ENCODE data around the gene PPM1H. TPM values are rescaled to one million over a fixed set of nuclear protein-coding genes. Genes with fewer than 3 reads are reported as not detected.

The PPM1H gene
- total RNA-seq, 2 donors from 2014 or later: 46.4 to 74.4 TPM

GRCh38 chr12:62971769-62972525, 37.0 kb upstream of the PPM1H start:
- Histone ChIP-seq H3K9me3 (ENCODE audit: control insufficient read depth, low read length) (no peaks in the 10 kb centered on the region), H3K4me1 (ENCODE audit: control insufficient read depth, insufficient read depth, low read length) (no peaks in the 10 kb centered on the region), H3K27me3 (ENCODE audit: control insufficient read depth, insufficient read depth, low read length, poor library complexity, severe bottlenecking) (no peaks in the 10 kb centered on the region), H3K9ac (ENCODE audit: extremely low read depth, low read length, poor library complexity, severe bottlenecking) (no peak overlapping the region), H3K27ac (ENCODE audit: low read depth, low read length) (no peak overlapping the region), H3K4me3 (ENCODE audit: low read length) (no peak overlapping the region), H3K36me3 (ENCODE audit: control insufficient read depth, insufficient read depth, low read length) (no peaks in the 10 kb centered on the region)
- H3K4me1 Mint-ChIP-seq: peaks cover 4% of the 10 kb centered on the region
- no peak for DNase-seq
- H3K27me3 Mint-ChIP-seq (ENCODE audit: insufficient read depth): peaks cover 11% of the 10 kb centered on the region
- no peak for TF ChIP-seq CTCF (conservative IDR thresholded peaks at IDR 0.05)
- no peak overlapping the region for H3K27ac Mint-ChIP-seq
- no peak overlapping the region for H3K4me3 Mint-ChIP-seq
- H3K9me3 Mint-ChIP-seq: no peaks in the 10 kb centered on the region
- H3K36me3 Mint-ChIP-seq (ENCODE audit: low read depth): no peaks in the 10 kb centered on the region
- 96% methylated on average over 1 of the region's 1 CpG; no CpG with 5 or more reads in 1 of the 2 experiments for WGBS, 2 experiments (ENCODE audit: insufficient coverage in 1 of 2, insufficient read length in 1 of 2)

GRCh38 chr12:62969695-62970094, 34.7 kb upstream of the PPM1H start:
- peaks cover 18% of the 10 kb centered on the region for H3K27me3 Mint-ChIP-seq (ENCODE audit: insufficient read depth)
- H3K4me1 Mint-ChIP-seq: peaks cover 4% of the 10 kb centered on the region
- no peak overlapping the region for H3K9ac ChIP-seq (ENCODE audit: extremely low read depth, low read length, poor library complexity, severe bottlenecking)
- no peak for DNase-seq
- no peak overlapping the region for H3K27ac ChIP-seq (ENCODE audit: low read depth, low read length)
- H3K4me3 Mint-ChIP-seq: no peak overlapping the region
- H3K9me3 ChIP-seq (ENCODE audit: control insufficient read depth, low read length): no peaks in the 10 kb centered on the region
- no peak overlapping the region for H3K4me3 ChIP-seq (ENCODE audit: low read length)
- H3K4me1 ChIP-seq (ENCODE audit: control insufficient read depth, insufficient read depth, low read length): no peaks in the 10 kb centered on the region
- TF ChIP-seq CTCF (conservative IDR thresholded peaks at IDR 0.05): no peak
- WGBS, 2 experiments (ENCODE audit: insufficient coverage in 1 of 2, insufficient read length in 1 of 2): 94 to 95% methylated on average over 5 to 7 of the region's 7 CpGs
- no peaks in the 10 kb centered on the region for H3K36me3 ChIP-seq (ENCODE audit: control insufficient read depth, insufficient read depth, low read length)
- no peaks in the 10 kb centered on the region for H3K36me3 Mint-ChIP-seq (ENCODE audit: low read depth)
- no peak overlapping the region for H3K27ac Mint-ChIP-seq
- H3K27me3 ChIP-seq (ENCODE audit: control insufficient read depth, insufficient read depth, low read length, poor library complexity, severe bottlenecking): no peaks in the 10 kb centered on the region
- H3K9me3 Mint-ChIP-seq: no peaks in the 10 kb centered on the region

GRCh38 chr12:62967701-62968100, 32.8 kb upstream of the PPM1H start:
- no peaks in the 10 kb centered on the region for H3K9me3 Mint-ChIP-seq
- H3K27me3 Mint-ChIP-seq (ENCODE audit: insufficient read depth): peaks cover 18% of the 10 kb centered on the region
- no peaks in the 10 kb centered on the region for H3K27me3 ChIP-seq (ENCODE audit: control insufficient read depth, insufficient read depth, low read length, poor library complexity, severe bottlenecking)
- H3K27ac Mint-ChIP-seq: no peak overlapping the region
- TF ChIP-seq CTCF (conservative IDR thresholded peaks at IDR 0.05): no peak
- H3K4me1 ChIP-seq (ENCODE audit: control insufficient read depth, insufficient read depth, low read length): no peaks in the 10 kb centered on the region
- no peaks in the 10 kb centered on the region for H3K36me3 Mint-ChIP-seq (ENCODE audit: low read depth)
- peaks cover 4% of the 10 kb centered on the region for H3K4me1 Mint-ChIP-seq
- no peak overlapping the region for H3K27ac ChIP-seq (ENCODE audit: low read depth, low read length)
- H3K9ac ChIP-seq (ENCODE audit: extremely low read depth, low read length, poor library complexity, severe bottlenecking): no peak overlapping the region
- no peak overlapping the region for H3K4me3 ChIP-seq (ENCODE audit: low read length)
- WGBS, 2 experiments (ENCODE audit: insufficient coverage in 1 of 2, insufficient read length in 1 of 2): 83% methylated on average over 1 of the region's 2 CpGs; no CpG with 5 or more reads in 1 of the 2 experiments
- no peak overlapping the region for H3K4me3 Mint-ChIP-seq
- no peaks in the 10 kb centered on the region for H3K36me3 ChIP-seq (ENCODE audit: control insufficient read depth, insufficient read depth, low read length)
- H3K9me3 ChIP-seq (ENCODE audit: control insufficient read depth, low read length): no peaks in the 10 kb centered on the region
- no peak for DNase-seq

Data from endodermal cell (in vitro differentiated cells).